ENCODE measurements around the gene CLSTN1. TPM values are rescaled to one million over a fixed set of nuclear protein-coding genes. Genes with fewer than 3 reads are reported as not detected.

CLSTN1 gene
- total RNA-seq, 1 donor from 2014 or later = 179 TPM

GRCh38 chr1:9726406-9726805 is 97.4 kb downstream of the CLSTN1 start:
- Mint-ChIP-seq H3K9me3 (ENCODE audit: unreplicated experiment) (no peaks in the 10 kb centered on the region), H3K4me3 (ENCODE audit: unreplicated experiment) (no peak overlapping the region), H3K4me1 (ENCODE audit: unreplicated experiment) (no peaks in the 10 kb centered on the region), H3K27ac (ENCODE audit: unreplicated experiment) (no peak overlapping the region), H3K36me3 (ENCODE audit: unreplicated experiment) (peaks cover 39% of the 10 kb centered on the region), H3K27me3 (ENCODE audit: unreplicated experiment) (no peaks in the 10 kb centered on the region)
- no peak for TF ChIP-seq CTCF (IDR thresholded peaks at IDR 0.05)
- DNase-seq (ENCODE audit: extremely low spot score, unreplicated experiment) = no peak

- H3K4me1 Mint-ChIP-seq (ENCODE audit: unreplicated experiment) = no peaks in the 10 kb centered on the region
- H3K9me3 Mint-ChIP-seq (ENCODE audit: unreplicated experiment) = no peaks in the 10 kb centered on the region
- TF ChIP-seq CTCF (IDR thresholded peaks at IDR 0.05) = peak; percentile 81
- H3K27ac Mint-ChIP-seq (ENCODE audit: unreplicated experiment) = no peak overlapping the region
- H3K36me3 Mint-ChIP-seq (ENCODE audit: unreplicated experiment) = peaks cover 30% of the 10 kb centered on the region
- H3K4me3 Mint-ChIP-seq (ENCODE audit: unreplicated experiment) = no peak overlapping the region
- H3K27me3 Mint-ChIP-seq (ENCODE audit: unreplicated experiment) = no peaks in the 10 kb centered on the region
- no peak for DNase-seq (ENCODE audit: extremely low spot score, unreplicated experiment)
These were observed 98.9 kb downstream of the CLSTN1 start for GRCh38 chr1:9724706-9725476.

GRCh38 chr1:9723926-9724325 is 99.8 kb downstream of the CLSTN1 start:
- H3K27ac Mint-ChIP-seq (ENCODE audit: unreplicated experiment) = no peak overlapping the region
- H3K4me3 Mint-ChIP-seq (ENCODE audit: unreplicated experiment) = no peak overlapping the region
- H3K36me3 Mint-ChIP-seq (ENCODE audit: unreplicated experiment) = peaks cover 29% of the 10 kb centered on the region
- DNase-seq (ENCODE audit: extremely low spot score, unreplicated experiment) = no peak
- H3K4me1 Mint-ChIP-seq (ENCODE audit: unreplicated experiment) = peaks cover 8% of the 10 kb centered on the region
- TF ChIP-seq CTCF (IDR thresholded peaks at IDR 0.05) = no peak
- no peaks in the 10 kb centered on the region for H3K9me3 Mint-ChIP-seq (ENCODE audit: unreplicated experiment)
- H3K27me3 Mint-ChIP-seq (ENCODE audit: unreplicated experiment) = no peaks in the 10 kb centered on the region

- no peak overlapping the region for H3K27ac Mint-ChIP-seq (ENCODE audit: unreplicated experiment)
- TF ChIP-seq CTCF (IDR thresholded peaks at IDR 0.05) = no peak
- H3K4me3 Mint-ChIP-seq (ENCODE audit: unreplicated experiment) = no peak overlapping the region
- H3K9me3 Mint-ChIP-seq (ENCODE audit: unreplicated experiment) = no peaks in the 10 kb centered on the region
- no peaks in the 10 kb centered on the region for H3K27me3 Mint-ChIP-seq (ENCODE audit: unreplicated experiment)
- H3K4me1 Mint-ChIP-seq (ENCODE audit: unreplicated experiment) = peaks cover 8% of the 10 kb centered on the region
- peaks cover 22% of the 10 kb centered on the region for H3K36me3 Mint-ChIP-seq (ENCODE audit: unreplicated experiment)
- DNase-seq (ENCODE audit: extremely low spot score, unreplicated experiment) = no peak
These were observed 100.5 kb downstream of the CLSTN1 start for GRCh38 chr1:9723068-9723805.

GRCh38 chr1:9722378-9722749 is 101.4 kb downstream of the CLSTN1 start:
- no peak for TF ChIP-seq CTCF (IDR thresholded peaks at IDR 0.05)

More at GRCh38 chr1:9722378-9722749, 101.4 kb downstream of the CLSTN1 start:
- peaks cover 16% of the 10 kb centered on the region for H3K4me1 Mint-ChIP-seq (ENCODE audit: unreplicated experiment)
- no peak overlapping the region for H3K4me3 Mint-ChIP-seq (ENCODE audit: unreplicated experiment)
- H3K9me3 Mint-ChIP-seq (ENCODE audit: unreplicated experiment) = no peaks in the 10 kb centered on the region
- H3K36me3 Mint-ChIP-seq (ENCODE audit: unreplicated experiment) = peaks cover 15% of the 10 kb centered on the region
- no peak for DNase-seq (ENCODE audit: extremely low spot score, unreplicated experiment)
- no peak overlapping the region for H3K27ac Mint-ChIP-seq (ENCODE audit: unreplicated experiment)
- H3K27me3 Mint-ChIP-seq (ENCODE audit: unreplicated experiment) = no peaks in the 10 kb centered on the region

All from osteocyte (in vitro differentiated cells).